SK-N-DZ (cell line): Measurements from ENCODE around the gene LIN7B.

Experiments
- DNase-seq: peaks from one replicate; pipeline ENCODE4 v3.0.0-alpha.2; 2015; ENCODE audit warnings: low spot score
- small RNA-seq, 2 experiments: library from RNA; depleted of rRNA; stranded (forward); fragments of <200 nt; gene quantifications; one replicate each; pipeline ENCODE3, GENCODE V24; 2014

LIN7B gene

GRCh38 chr19:49165111-49165750 lies 51.1 kb downstream of the LIN7B start:
- DNase-seq = no peak

- DNase-seq = no peak
These were observed 51.7 kb downstream of the LIN7B start for GRCh38 chr19:49165865-49166301.

GRCh38 chr19:49167857-49168409 lies 53.8 kb downstream of the LIN7B start:
- no peak for DNase-seq

Small RNAs within 50 kb of the gene (small RNA-seq; reads per million reads assigned to genes)
- gene RN7SL708P = 0 reads per million in 2 experiments
